ENCODE results near the gene SAP25.
A peak's percentile ranks its signal among the peaks of the same experiment; 100 is the strongest.

The SAP25 gene

GRCh38 chr7:100591596-100591995, 17.9 kb upstream of the SAP25 start:
- DNase-seq = no peak

- DNase-seq = no peak
Measured at GRCh38 chr7:100590077-100590737, 16.5 kb upstream of the SAP25 start.

DNA sequence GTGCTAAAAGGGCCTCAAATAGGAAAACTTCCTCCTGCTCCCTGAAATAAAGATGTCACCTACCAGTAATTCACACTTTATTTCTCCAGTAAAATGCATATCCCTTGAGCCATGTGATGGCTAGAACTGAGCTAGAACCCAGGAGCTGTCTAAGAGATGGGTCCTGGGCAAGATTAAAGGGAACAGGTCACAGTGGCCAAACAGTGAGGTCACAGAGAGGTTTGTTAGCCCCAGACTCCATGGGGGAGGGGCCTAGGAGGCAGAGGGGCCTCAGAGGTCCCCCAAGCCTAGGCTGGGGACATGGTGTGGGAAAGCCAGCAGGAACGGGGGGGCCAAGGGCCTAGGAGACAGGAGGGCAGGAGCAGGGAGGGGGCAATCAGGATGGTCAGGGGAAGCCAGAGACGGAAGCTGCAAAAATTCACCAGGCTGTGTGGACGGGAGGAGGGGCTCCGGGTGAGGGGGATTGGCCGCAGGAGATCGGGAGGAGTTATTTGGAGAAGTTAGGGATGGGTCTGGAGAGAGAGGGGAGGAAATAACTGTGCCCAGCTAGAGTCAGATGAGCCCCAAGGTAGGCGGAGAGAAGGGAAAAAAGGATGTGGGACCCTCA, 15.7 kb upstream of the SAP25 start:
- DNase-seq = no peak

DNA sequence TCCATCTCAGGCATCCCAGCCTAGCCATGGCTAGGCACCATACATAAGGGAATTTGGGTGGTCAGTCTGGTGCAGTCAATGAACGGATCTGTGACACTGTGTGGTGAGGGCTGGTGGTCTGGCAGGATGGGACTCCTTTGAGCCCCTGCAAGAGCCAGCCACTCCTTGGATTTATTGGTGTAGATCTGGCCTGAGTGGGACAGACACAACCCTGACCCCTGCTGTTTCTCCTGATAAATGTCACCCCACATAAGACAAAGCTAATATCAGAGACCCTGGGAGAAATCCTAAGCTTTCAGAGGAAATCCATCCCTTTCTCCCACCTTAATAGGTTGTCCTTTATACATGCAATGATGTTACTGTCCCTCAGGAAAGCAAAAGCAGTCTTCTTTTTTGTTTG, 14.7 kb upstream of the SAP25 start:
- no peak for DNase-seq

- peak; percentile 100 for DNase-seq
Measured at GRCh38 chr7:100586266-100587025, 12.7 kb upstream of the SAP25 start, which contains the start of gene FBXO24. Gene FBXO24 (plus strand): TSS chr7:100586328. CDS start chr7:100586626, 298 bp downstream.

DNA sequence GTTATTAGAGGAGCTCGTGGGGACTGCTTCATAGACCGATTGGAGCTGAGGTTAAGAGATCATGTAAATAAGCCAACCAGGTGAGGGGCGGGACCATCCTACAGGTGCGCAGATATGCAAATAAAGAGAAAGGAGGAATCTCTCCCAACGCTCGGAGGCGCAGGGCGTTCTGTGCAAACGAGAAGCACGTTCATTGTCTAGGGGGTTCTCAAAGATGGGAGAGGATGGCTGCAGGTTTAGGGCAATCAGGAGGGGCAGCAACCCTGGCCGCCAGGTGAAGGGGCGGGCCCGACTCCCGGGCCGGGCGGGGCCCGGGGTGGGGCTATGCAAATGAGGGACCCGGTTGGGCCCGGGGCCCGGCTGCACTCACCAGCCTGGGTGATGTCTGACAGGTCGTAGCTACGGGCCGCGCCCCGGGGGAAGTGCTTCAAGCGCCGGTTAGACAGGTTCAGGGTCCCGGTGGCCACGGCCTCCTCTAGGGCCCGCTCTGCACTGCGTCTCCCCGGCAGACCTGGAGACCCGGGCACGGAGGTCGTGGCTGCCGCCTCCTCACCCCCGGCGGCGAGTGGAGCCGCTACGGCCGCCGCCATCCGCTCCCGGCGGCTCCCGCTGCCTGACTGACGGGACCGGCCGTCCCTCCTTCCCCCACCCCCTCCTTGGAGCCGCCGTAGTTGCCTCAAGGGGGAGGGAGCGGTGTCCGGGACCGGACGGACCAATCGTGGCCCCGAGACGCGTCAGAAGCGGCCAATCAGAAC, 12.0 kb upstream of the SAP25 start, which contains the start of gene LRCH4:
Gene LRCH4, minus strand, starts transcription at position 619 of the 755 bp plus-strand sequence. Its CDS starts 29 bp downstream, at position 590.
- peak; percentile 61 for DNase-seq

- no peak for DNase-seq
Measured at GRCh38 chr7:100584683-100585510, 11.2 kb upstream of the SAP25 start.

GRCh38 chr7:100584054-100584682, 10.5 kb upstream of the SAP25 start:
- DNase-seq = no peak

- peak; percentile 32 for DNase-seq
Measured at GRCh38 chr7:100583132-100584053, 9.7 kb upstream of the SAP25 start.

GRCh38 chr7:100582650-100583049, 8.9 kb upstream of the SAP25 start:
- no peak for DNase-seq

GRCh38 chr7:100582041-100582579, 8.4 kb upstream of the SAP25 start:
- DNase-seq = no peak

DNA sequence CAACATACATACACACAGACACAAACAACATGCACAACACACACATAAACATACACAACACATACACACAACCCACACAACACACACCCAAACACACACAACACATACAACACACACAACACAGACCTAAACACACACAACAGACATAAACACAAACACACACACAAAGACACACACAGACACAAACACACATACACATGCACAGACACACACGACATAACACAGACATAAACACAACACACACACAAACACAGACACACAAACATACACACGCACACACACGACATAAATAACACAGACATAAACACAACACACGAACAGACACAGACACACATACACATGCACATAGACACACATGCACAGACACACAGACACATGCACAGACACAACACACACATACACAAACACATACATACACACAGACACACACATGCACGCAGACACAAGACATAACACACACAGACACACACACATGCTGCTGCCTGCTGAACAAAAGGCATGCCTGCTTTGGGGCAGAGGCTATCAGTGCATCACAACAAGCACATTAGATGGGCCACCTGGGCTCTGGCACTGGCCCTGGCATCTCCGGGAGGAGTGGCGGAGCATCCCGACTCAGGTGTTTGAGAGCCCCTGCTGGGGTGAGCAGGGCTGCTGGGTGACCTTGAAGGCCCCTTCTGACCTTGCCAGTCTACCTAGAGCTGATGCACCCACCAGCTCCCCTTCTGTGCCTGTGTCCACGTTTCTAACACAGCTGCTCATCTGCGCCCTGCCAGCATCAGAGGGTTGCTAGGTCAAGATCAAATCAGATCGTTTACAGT, 7.0 kb upstream of the SAP25 start:
- DNase-seq = no peak

DNA sequence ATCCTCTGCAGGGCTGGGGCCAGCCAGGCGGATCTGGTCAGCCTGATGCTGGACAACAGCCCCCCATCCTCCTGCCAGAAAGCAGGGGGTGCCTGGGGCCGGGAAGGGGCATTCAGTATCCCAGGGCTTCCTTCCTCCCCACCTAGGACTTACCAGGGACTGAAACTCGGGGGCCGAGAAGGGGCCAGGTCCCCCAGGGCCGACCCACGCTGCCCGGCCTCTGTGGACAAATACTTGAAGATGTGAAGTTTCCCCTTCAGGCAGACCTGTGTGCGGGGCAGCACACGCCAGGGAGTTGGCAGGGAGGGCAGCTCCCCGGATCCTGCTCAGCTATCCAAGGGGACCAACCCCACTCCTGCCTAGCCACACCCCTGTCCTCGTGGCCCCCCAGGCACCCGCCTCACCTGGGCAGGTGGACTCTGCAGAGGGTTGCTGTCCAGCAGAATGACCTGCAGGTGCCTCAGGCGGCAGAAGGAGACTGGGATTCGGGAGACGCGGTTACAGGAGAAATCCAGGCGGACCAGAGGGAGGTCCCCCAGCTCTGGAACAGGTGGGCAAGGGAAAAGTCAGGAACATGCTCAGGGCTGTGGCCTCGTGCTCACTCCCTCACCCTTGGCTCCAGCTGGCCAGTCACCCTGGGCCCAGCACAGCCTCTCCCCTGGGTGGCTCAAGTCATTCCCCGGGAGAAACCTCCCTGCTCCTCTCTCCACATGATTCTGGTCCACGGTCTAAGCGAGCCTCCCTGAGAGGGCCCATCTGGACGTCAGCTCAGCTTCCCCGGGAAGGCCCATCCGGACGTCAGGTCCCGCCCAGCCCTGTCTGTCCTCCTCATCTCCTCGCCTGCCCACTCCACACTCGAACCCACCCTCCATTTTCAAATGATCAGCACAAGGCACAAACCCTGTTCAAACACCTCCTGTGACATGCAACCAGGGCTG, 4.8 kb upstream of the SAP25 start:
- DNase-seq = no peak

DNA sequence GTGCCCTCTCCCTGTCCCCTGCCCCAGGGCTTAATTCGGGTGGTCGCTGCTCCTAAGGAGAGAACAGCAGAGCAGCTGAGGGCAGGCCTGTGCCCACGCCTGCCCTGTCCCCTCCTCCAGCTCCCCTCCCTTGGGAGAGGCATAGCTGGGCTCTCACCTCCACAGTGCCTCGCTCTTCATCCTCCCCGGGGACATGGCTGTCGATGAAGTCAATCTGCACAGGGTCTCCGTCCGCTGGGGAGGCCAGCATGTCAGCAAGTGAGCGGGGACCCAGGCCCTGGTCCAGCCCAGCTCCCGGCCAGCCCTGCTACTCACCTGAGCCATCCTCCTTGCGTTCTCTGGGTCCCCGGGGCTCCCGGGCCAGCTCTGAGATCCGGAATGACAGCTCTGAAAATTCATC, 3.8 kb upstream of the SAP25 start:
- no peak for DNase-seq

- no peak for DNase-seq
Measured at GRCh38 chr7:100577103-100577502, 3.4 kb upstream of the SAP25 start.

- DNase-seq = no peak
Measured at GRCh38 chr7:100576384-100576993, 2.8 kb upstream of the SAP25 start.

DNA sequence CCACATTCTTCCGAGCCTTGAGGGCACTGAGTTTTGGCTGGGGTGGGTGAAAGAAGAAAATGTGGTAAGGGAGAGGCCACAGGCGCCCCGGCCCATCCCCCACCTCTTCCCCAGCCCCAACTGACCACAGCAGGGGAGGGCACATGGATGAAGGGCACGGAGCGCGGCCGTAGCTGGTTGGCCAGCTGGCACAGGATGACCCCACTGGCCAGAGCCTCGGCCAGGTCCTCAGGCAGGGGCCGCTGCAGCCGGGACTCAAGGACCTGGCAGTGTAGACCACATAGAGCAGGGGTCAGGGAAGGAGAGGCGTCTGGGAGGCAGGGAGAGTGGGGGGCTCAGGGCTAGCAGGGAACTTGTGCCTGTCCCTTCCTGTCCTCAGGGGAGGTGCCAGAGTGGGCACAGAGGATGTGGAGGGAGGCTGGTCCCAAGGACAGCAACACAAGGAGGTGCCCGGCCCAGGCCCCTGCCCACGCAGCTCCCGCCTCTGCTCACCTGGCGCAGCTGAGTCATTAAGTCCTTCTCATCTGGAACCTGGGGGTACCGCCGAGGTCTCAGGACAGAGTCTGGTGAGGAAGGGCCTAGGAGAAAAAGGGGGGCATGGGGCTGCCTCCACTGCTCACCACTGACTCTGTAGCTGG, 2.2 kb upstream of the SAP25 start:
- no peak for DNase-seq

All from effector CD8-positive, alpha-beta T cell (primary cell).